ENCODE data around the gene TDRKH. TPM values are rescaled to one million over a fixed set of nuclear protein-coding genes. Genes with fewer than 3 reads are reported as not detected.
A peak's percentile ranks its signal among the peaks of the same experiment; 100 is the strongest.

TDRKH gene
- total and polyA plus RNA-seq, 2 experiments from 2014 or later, result 10.2 to 25.6 TPM

DNA sequence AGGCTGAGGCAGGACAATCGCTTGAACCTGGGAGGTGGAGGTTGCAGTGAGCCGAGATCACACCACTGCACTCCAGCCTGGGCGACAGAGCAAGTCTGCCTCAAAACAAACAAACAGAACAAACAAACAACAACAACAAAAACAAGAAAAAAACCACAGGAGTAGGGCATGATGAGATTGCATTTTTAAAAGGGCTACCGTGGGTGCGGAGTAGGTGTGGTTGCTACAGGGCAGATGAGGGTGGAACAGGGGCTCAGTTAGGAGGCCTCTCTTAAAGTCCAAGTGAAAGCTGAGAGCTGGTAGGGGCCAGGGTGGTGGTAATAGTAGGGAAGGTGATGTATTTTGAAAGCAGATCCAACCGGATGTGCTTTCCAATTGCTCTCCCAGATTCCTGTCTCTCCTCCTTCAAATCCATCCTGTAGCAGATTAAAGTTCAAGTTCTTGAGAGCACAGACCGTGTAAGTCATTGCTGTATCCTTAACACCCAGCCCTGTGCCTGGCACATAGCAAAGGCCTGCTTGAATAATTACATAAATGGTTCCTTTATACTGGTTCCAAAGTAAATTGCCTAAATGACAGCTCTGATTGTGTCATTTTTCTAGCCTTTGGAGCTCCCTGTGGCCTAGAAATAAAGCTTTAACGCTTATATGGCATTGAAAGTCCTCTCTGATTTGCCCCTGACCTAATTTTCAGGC, 19.1 kb upstream of the TDRKH start:
- peaks cover 7% of the 10 kb centered on the region for H3K27me3 Mint-ChIP-seq (ENCODE audit: insufficient read depth, low read depth, poor library complexity)
- H3K9me2 ChIP-seq (ENCODE audit: insufficient read depth), result no peaks in the 10 kb centered on the region
- ATAC-seq, result peak; percentile 41
- TF ChIP-seq ZNF331 (CRISPR knock-in tag; IDR thresholded peaks at IDR 0.05; ENCODE audit: low read depth) (no peak), ZNF114 (CRISPR knock-in tag; IDR thresholded peaks at IDR 0.05) (no peak), JUNB (IDR thresholded peaks at IDR 0.05; ENCODE audit: unreplicated experiment) (no peak), EZH2 (IDR thresholded peaks at IDR 0.05; ENCODE audit: low read depth, unreplicated experiment) (no peak), NANOG (IDR thresholded peaks at IDR 0.05; ENCODE audit: borderline replicate concordance) (no peak)
- TF ChIP-seq, protein P1, sequence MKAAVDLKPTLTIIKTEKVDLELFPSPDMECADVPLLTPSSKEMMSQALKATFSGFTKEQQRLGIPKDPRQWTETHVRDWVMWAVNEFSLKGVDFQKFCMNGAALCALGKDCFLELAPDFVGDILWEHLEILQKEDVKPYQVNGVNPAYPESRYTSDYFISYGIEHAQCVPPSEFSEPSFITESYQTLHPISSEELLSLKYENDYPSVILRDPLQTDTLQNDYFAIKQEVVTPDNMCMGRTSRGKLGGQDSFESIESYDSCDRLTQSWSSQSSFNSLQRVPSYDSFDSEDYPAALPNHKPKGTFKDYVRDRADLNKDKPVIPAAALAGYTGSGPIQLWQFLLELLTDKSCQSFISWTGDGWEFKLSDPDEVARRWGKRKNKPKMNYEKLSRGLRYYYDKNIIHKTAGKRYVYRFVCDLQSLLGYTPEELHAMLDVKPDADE (IDR thresholded peaks at IDR 0.05), result no peak
- no peak overlapping the region; the same call in 2 of the 3 replicates for H3K4me3 Mint-ChIP-seq
- H3K9me3 Mint-ChIP-seq, result no peaks in the 10 kb centered on the region
- H3K4me1 Mint-ChIP-seq, result peaks cover 22% of the 10 kb centered on the region
- 0 out of 2 replicates have a peak overlapping the region, but pooled peaks have one; percentile 38 for H2AFZ ChIP-seq
- no peak overlapping the region for H3K27ac ChIP-seq (ENCODE audit: low read depth)
- H3K4me3 ChIP-seq, result no peak overlapping the region
- H3K36me3 ChIP-seq (ENCODE audit: insufficient read depth), result no peaks in the 10 kb centered on the region
- no peaks in the 10 kb centered on the region for H3K27me3 ChIP-seq (ENCODE audit: insufficient read depth)
- H3K27ac Mint-ChIP-seq, result peak overlapping the region; percentile 95
- H3K4me1 ChIP-seq (ENCODE audit: insufficient read depth), result peaks cover 7% of the 10 kb centered on the region
- no peak for DNase-seq (ENCODE audit: low spot score)
- H3K4me2 ChIP-seq, result peak overlapping the region; percentile 4; the same call in 1 of the 2 replicates
- no peaks in the 10 kb centered on the region for H4K20me1 ChIP-seq (replicated peaks; ENCODE audit: insufficient read depth)
- no peaks in the 10 kb centered on the region for H3F3A ChIP-seq (replicated peaks; ENCODE audit: low read depth)
- H3K36me3 Mint-ChIP-seq (ENCODE audit: low read depth), result no peaks in the 10 kb centered on the region
- no peaks in the 10 kb centered on the region for H3K79me2 ChIP-seq (replicated peaks; ENCODE audit: insufficient read depth)

DNA sequence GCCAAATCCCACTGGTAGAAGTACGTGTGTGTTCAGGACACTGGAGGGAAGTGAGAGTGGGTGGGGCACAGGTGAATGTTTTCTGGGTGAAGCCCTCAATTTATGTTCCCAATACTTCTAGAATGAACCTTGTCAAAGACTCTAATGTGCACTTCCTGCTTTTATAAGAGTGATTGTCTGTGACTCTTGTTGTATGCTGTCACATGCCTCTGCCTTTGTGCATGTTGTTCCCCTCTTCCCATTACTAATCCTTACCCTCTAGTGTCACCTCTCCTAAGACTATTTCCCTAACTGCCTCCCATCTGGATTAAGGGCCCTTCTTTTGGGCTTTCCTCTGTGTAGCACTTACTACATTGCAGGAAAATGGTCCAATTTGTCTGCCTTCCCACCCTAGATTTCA, 17.5 kb upstream of the TDRKH start:
- no peaks in the 10 kb centered on the region for H3K9me2 ChIP-seq (ENCODE audit: insufficient read depth)
- no peak overlapping the region for H3K4me3 ChIP-seq
- ATAC-seq, result no peak
- H3K4me1 ChIP-seq (ENCODE audit: insufficient read depth), result peaks cover 7% of the 10 kb centered on the region
- H3K36me3 ChIP-seq (ENCODE audit: insufficient read depth), result no peaks in the 10 kb centered on the region
- Mint-ChIP-seq H3K27ac (no peak overlapping the region), H3K4me1 (peaks cover 16% of the 10 kb centered on the region), H3K36me3 (ENCODE audit: low read depth) (no peaks in the 10 kb centered on the region), H3K4me3 (no peak overlapping the region), H3K27me3 (ENCODE audit: insufficient read depth, low read depth, poor library complexity) (peaks cover 7% of the 10 kb centered on the region), H3K9me3 (no peaks in the 10 kb centered on the region)
- H3K4me2 ChIP-seq, result no peak overlapping the region
- no peaks in the 10 kb centered on the region for H4K20me1 ChIP-seq (replicated peaks; ENCODE audit: insufficient read depth)
- no peak overlapping the region for H3K27ac ChIP-seq (ENCODE audit: low read depth)
- no peaks in the 10 kb centered on the region for H3K27me3 ChIP-seq (ENCODE audit: insufficient read depth)
- no peaks in the 10 kb centered on the region for H3K79me2 ChIP-seq (replicated peaks; ENCODE audit: insufficient read depth)
- TF ChIP-seq ZNF114 (CRISPR knock-in tag; IDR thresholded peaks at IDR 0.05) (no peak), EZH2phosphoT487 (IDR thresholded peaks at IDR 0.05; ENCODE audit: unreplicated experiment) (no peak), EZH2 (IDR thresholded peaks at IDR 0.05; ENCODE audit: low read depth, unreplicated experiment) (no peak), NANOG (IDR thresholded peaks at IDR 0.05; ENCODE audit: borderline replicate concordance) (no peak), CREB1 (CRISPR knock-in tag; IDR thresholded peaks at IDR 0.05; ENCODE audit: low read depth) (no peak), STAT1 (IDR thresholded peaks at IDR 0.05; ENCODE audit: unreplicated experiment) (no peak), POLR2AphosphoS5 (IDR thresholded peaks at IDR 0.05; ENCODE audit: low read depth) (no peak)
- TF ChIP-seq, protein P2, sequence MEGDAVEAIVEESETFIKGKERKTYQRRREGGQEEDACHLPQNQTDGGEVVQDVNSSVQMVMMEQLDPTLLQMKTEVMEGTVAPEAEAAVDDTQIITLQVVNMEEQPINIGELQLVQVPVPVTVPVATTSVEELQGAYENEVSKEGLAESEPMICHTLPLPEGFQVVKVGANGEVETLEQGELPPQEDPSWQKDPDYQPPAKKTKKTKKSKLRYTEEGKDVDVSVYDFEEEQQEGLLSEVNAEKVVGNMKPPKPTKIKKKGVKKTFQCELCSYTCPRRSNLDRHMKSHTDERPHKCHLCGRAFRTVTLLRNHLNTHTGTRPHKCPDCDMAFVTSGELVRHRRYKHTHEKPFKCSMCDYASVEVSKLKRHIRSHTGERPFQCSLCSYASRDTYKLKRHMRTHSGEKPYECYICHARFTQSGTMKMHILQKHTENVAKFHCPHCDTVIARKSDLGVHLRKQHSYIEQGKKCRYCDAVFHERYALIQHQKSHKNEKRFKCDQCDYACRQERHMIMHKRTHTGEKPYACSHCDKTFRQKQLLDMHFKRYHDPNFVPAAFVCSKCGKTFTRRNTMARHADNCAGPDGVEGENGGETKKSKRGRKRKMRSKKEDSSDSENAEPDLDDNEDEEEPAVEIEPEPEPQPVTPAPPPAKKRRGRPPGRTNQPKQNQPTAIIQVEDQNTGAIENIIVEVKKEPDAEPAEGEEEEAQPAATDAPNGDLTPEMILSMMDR (conservative IDR thresholded peaks at IDR 0.05; ENCODE audit: low read depth in 2 of 2), result no peak
- DNase-seq (ENCODE audit: low spot score), result no peak
- H3F3A ChIP-seq (replicated peaks; ENCODE audit: low read depth), result no peaks in the 10 kb centered on the region
- H2AFZ ChIP-seq, result no peak overlapping the region

Data from GM23338 (cell line).